Iris pigment epithelial cell (primary cell): ENCODE measurements around the gene ADIRF.
"Not testable (repeated sequence)": the region's sequence is repeated elsewhere in the genome, so short reads cannot be mapped to it uniquely, and the experiment has no call there.

Experiments
- DNase-seq: peaks from one replicate; pipeline ENCODE4 v3.0.0-alpha.2; 2011; ENCODE audit warnings: low read depth

ADIRF gene

DNA sequence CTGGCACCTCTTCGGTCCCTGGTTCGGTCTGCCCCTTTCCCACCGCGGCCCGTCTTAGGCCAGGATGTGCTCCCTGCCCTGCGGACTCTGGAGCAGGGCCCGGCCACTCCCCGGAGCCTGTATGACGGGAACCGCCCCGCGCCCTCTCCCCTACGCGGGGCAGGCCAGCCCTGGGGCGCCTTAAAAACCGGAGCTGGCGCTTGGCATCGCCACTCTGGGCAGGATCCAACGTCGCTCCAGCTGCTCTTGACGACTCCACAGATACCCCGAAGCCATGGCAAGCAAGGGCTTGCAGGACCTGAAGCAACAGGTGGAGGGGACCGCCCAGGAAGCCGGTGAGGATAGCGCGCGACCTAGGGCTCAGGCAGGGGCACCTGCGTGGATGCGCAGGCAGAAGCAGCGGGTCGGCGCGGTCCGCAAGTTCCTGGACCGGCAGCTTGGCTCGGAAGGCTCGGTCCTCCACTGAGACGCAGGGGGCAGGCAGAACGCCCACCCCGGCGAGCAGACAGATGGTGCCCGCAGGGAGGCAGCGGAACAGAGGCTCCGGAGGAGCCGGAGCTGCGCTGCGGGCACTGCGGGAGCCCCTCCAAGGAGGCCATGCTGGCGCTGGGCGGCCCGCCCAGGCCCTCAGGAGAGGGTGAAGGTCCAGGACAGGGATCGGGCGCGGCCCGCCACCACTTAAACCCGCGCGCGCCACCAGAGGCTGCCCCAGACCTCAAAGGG is at the start of gene ADIRF:
Gene ADIRF (plus strand): TSS at position 212 of the 723 bp plus-strand sequence. CDS start 63 bp downstream, at position 275.
- DNase-seq: no peak

DNA sequence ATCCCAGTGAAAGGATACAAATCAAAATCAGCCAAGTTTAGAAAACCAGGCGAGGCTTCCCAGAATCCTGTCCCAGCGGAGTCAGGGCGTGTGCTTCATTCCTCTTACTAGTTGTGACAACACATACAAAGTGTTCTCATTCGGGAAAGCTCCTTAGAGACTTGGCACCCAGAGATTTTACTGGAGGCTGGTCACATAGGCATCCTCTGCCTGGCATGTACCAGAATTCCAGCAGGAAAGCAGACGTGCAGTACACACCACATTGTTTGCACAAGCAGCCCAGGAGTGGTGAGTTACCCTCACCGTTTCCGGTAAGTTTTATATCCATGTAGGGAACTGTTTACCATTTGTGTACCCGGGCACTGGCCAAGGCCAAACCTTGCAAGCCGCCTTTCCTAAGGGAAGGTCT is 45.7 kb upstream of the ADIRF start:
- no peak for DNase-seq

- DNase-seq: no peak
Measured at GRCh38 chr10:86929468-86930380, 38.6 kb upstream of the ADIRF start.

DNA sequence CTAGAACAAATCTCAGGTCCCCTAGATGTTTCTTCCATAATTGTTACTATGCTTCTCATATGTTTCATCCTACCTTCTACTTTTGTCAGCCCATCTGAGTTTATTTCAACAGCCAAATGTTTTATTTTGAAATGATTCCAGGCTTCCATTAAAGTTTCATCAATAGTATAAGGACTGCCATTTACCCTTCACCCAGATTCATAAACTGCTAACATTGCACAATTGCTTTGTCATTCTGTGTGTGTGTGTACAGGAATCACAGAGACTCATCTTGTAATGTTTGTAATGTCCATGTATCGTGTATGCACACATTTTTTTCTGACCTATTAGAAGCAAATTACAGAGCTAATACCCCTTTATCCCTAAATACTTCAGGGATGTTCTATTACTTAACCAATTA is 36.4 kb upstream of the ADIRF start:
- DNase-seq: peak; percentile 83

- DNase-seq: no peak
Measured at GRCh38 chr10:86932674-86933073, 35.6 kb upstream of the ADIRF start.

- DNase-seq: not testable (repeated sequence)
Measured at GRCh38 chr10:86934162-86934711, 34.0 kb upstream of the ADIRF start.

- DNase-seq: peak; percentile 59
Measured at GRCh38 chr10:86936661-86937501, 31.4 kb upstream of the ADIRF start.

DNA sequence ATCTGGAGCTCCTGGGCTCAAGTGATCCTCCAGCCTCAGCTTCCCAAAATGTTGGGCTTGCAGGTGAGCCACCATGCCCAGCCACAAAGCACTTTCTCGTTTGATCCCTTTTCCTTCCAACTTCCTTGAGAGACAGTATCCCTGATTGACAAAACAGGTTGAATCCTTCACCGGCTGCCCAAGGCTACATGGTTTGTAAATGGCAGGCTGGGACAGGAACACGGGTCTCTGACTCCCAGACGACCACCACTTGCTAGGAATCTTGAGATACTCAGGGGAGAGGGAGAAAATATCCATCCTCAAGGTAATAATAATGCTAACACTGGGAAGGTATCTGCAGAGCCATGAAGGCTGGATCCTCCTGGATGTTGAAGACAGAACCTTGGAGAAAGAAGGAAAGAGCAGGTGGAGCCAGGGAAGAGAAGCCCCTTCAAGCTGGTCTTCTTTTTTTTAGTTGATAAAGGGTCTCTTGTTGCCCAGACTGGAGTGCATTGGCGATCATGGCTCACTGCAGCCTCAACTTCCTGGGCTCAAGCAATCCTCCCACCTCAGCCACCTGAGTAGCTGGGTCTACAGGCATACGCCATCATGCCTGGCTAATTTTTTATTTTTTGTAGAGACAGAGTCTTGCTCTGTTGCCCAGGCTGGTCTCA is 30.7 kb upstream of the ADIRF start:
- no peak for DNase-seq

GRCh38 chr10:86938260-86938659 is 30.0 kb upstream of the ADIRF start:
- no peak for DNase-seq

DNA sequence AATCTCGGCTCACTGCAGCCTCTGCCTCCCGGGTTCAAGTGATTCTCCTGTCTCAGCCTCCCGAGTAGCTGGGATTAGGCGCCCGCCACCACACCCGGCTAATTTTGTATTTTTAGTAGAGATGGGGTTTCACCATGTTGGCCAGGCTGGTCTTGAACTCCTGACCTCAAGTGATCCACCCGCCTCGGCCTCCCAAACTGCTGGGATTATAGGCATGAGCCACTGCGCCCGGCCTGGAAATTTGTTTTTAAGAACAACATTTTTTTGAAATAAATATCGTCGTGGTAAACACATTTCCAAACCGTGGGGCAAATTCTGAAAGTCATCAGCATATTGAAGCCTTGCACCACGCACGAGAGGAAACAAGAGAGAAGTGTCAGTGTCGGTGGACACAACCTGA is 28.2 kb upstream of the ADIRF start:
- not testable (repeated sequence) for DNase-seq

DNA sequence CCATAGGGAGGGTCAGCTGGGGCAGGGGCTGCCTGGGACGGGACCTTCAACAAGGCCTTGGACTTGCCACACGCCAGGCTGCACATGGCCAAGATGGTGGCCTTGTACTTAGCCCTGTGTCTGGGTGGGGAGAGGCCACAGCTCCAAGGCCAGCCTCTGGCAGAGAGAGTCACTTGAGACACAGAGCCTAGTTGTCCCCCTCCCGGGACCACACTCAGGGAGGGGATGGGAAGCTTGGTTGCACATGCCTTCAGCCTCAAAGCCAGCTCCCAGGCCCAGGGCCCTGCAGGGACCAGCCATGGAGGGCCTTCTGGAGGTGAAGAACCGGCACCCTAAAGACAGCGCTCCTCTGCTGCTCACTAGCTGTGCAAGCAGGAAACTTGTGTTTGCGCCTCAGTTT is 27.6 kb upstream of the ADIRF start:
- DNase-seq: no peak

- DNase-seq: no peak
Measured at GRCh38 chr10:86941426-86941825, 26.9 kb upstream of the ADIRF start.

DNA sequence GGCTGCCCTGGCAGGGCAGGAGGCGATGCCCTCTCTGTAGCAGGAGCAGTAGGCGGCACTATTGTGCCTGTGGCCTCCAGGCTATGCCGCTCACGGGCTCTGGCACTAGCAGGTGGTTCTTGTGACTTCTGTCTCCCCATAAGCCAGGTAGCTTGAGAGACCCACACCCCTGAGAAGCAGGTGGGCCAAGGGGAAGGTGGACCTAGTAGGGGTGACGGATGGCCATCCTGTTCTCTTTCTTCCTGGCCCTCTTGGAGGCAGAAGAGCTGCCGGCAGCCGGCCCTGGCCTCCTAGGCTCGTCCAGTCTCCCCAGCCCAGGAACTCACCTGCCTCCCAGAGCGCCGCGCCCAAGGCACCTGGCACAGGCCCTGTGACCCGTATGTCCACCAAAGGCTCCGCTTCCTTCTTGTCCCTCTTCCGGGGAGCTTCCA is 26.3 kb upstream of the ADIRF start:
- DNase-seq: no peak

GRCh38 chr10:86942441-86943315 is 25.6 kb upstream of the ADIRF start:
- no peak for DNase-seq

- no peak for DNase-seq
Measured at GRCh38 chr10:86943316-86944030, 24.8 kb upstream of the ADIRF start.

GRCh38 chr10:86944031-86944419 is 24.3 kb upstream of the ADIRF start:
- no peak for DNase-seq

DNA sequence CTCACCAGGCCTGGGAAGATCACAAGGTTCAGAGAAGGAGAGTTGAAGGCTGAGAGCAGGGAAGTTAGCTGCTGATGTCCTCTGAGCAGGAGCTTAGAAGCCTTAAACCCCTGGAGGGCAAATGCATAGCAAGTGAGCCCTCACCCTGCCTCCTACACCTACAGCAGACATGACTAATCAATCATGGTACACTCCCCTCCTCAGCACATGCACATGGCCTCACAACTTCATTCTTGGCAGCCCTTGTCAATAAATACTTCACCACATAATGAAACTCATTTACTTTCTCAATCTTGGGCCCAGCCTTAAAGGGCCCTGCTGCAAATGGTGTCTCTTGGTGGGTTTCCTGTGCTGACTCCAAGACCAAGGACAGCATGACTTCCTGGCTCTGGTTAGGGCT is 23.8 kb upstream of the ADIRF start:
- peak; percentile 35 for DNase-seq

DNA sequence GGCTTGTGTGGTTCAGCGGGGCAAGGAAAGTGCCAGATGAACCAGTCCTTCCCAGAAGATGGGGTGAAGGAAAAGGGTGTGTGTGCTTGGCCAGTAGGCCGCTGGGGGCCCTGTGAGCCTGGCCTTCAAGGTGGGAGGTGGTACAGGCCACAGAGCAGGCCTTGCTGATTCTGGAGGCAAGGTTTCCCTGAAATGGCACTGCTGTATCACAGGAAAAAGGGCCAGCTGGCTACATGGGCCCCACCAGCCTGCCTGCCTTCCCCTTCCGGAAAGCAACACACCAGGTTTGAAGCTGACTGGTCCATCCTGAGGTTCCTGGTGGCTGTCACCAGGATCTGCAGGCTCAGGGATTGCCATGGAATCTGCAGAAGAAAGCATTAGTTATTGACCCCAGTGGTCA is 23.4 kb upstream of the ADIRF start:
- DNase-seq: no peak

DNA sequence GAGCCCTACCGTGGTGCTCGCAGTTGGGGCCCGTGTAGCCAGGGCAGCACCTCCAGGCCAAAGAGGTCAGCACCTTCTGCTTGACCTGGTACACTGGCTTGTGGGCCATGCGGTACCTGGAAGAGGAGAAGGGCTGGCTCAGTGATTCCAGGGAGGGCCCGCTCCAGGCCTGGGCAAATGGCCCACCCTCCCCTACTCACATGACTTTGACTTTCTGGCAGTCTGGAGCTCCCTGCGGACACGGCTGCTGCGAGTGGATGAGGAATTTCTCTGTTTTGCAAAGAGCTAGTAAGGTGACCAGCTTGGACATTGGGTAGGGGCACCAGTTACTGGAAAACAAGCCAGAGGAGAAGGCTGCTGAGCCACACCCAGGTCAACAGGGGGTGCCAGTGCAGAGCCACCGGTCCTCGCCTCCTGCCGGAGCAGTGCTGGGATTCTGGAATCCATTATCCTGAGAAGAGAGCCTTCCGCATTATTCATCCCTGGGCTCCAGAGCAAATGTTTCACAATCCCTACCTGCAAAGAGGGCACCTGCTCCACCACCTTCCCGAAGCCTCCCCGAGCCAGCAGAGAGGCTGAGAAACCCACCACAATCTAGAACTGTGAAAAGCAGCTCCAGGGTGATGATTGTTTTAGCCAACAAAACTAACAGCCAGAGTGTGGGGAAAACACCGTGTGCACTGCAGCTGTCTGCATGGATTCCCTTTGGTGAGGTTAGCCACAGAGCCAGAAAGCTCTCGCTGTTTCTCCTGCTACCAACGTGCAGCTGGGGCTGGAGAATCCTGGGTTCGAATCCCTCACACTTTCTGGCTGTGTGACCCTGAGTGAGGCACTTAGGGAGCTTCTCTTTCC is 22.7 kb upstream of the ADIRF start:
- no peak for DNase-seq
